HG03558 (cell line): ENCODE results near the gene ANKRD11.
"Not testable (repeated sequence)": the region's sequence is repeated elsewhere in the genome, so short reads cannot be mapped to it uniquely, and the experiment has no call there.

Experiments
- ATAC-seq: cut with Tn5 transposase; IDR thresholded peaks from one replicate; pipeline ENCODE4 v1.9.1; 2021; ENCODE audit warnings: moderate number of reproducible peaks; ENCODE audit not compliant: unreplicated experiment; ENCODE audit errors: extremely low read depth

ANKRD11 gene

GRCh38 chr16:89278441-89279240 lies 211.7 kb downstream of the ANKRD11 start:
- ATAC-seq: no peak

- ATAC-seq: no peak
Observed at GRCh38 chr16:89277641-89278341, 212.6 kb downstream of the ANKRD11 start.

GRCh38 chr16:89277049-89277448 lies 213.3 kb downstream of the ANKRD11 start:
- ATAC-seq: no peak

GRCh38 chr16:89275837-89276720 lies 214.3 kb downstream of the ANKRD11 start:
- ATAC-seq: no peak

GRCh38 chr16:89275284-89275584 lies 215.1 kb downstream of the ANKRD11 start:
- no peak for ATAC-seq

- ATAC-seq: no peak
Observed at GRCh38 chr16:89274561-89275283, 215.6 kb downstream of the ANKRD11 start.

GRCh38 chr16:89273741-89274472 lies 216.5 kb downstream of the ANKRD11 start:
- no peak for ATAC-seq

GRCh38 chr16:89272631-89273030 lies 217.7 kb downstream of the ANKRD11 start:
- no peak for ATAC-seq

GRCh38 chr16:89270666-89271345 lies 219.6 kb downstream of the ANKRD11 start:
- no peak for ATAC-seq

GRCh38 chr16:89269805-89270665 lies 220.3 kb downstream of the ANKRD11 start:
- no peak for ATAC-seq

- no peak for ATAC-seq
Observed at GRCh38 chr16:89268987-89269735, 221.2 kb downstream of the ANKRD11 start.

- no peak for ATAC-seq
Observed at GRCh38 chr16:89268585-89268984, 221.8 kb downstream of the ANKRD11 start.

GRCh38 chr16:89267746-89268145 lies 222.6 kb downstream of the ANKRD11 start:
- ATAC-seq: not testable (repeated sequence)

GRCh38 chr16:89266521-89267134 lies 223.7 kb downstream of the ANKRD11 start:
- no peak for ATAC-seq

- ATAC-seq: no peak
Observed at GRCh38 chr16:89265647-89266046, 224.7 kb downstream of the ANKRD11 start.

GRCh38 chr16:89264800-89265550 lies 225.4 kb downstream of the ANKRD11 start:
- ATAC-seq: no peak
